Peyer's patch (tissue), 4 donors: ENCODE results near the gene DCLK1.

Experiments
- CTCF ChIP-seq, 6 experiments: fragments of 450-650 bp in 4 of 6; fragments of 200-600 bp in 2 of 6; sonication (generic) in 1 of 6; IDR thresholded peaks; one replicate each; pipeline ENCODE4 v1.5.1; 2017 to 2019; ENCODE audit warnings: antibody characterized with exemption in 6 of 6, mild to moderate bottlenecking in 3 of 6, moderate library complexity in 1 of 6
- POLR2A ChIP-seq, 2 donors: fragments of 450-650 bp; IDR thresholded peaks; one replicate each; pipeline ENCODE4 v1.5.1; 2017; ENCODE audit warnings: antibody characterized with exemption in 2 of 2, mild to moderate bottlenecking in 2 of 2, moderate library complexity in 2 of 2

GRCh38 chr13:35830850-35831450, 300.2 kb downstream of the DCLK1 start:
- TF ChIP-seq CTCF (IDR thresholded peaks at IDR 0.05) (no peak), POLR2A (IDR thresholded peaks at IDR 0.05) (no peak)
